Head of caudate nucleus (tissue), 42 donors: ENCODE results near the gene PHACTR3.
A peak's percentile ranks its signal among the peaks of the same experiment; 100 is the strongest.

Source experiments
- DNase-seq, 42 donors: peaks; one replicate each; pipeline versions ENCODE4 v3.0.0 to v3.0.0-alpha.2; 2020 to 2021; ENCODE audit warnings: mixed read lengths in 7 of 42
- intact Hi-C: fragments of 100-400 bp; cut with DNase I; formaldehyde crosslinking; loops from one replicate; pipeline ENCODE4 v1.15.0; 2022

Gene PHACTR3

GRCh38 chr20:59805786-59806577, 201.6 kb downstream of the PHACTR3 start:
- intact Hi-C loops = no loop called here
- DNase-seq = peak in 6 of 42 donors; percentile 1 to 41 (median 22)

GRCh38 chr20:59806578-59806975, 202.2 kb downstream of the PHACTR3 start:
- intact Hi-C loops = no loop called here
- peak in 6 of 42 donors; percentile 1 to 37 (median 14) for DNase-seq

- intact Hi-C loops = no loop called here
- peak in 4 of 42 donors; percentile 1 to 30 (median 19) for DNase-seq
Observed at GRCh38 chr20:59807909-59808728, 203.8 kb downstream of the PHACTR3 start.

- DNase-seq = peak in 7 of 42 donors; percentile 8 to 41 (median 19)
- intact Hi-C loops = no loop called here
Observed at GRCh38 chr20:59808729-59809381, 204.5 kb downstream of the PHACTR3 start.

- intact Hi-C loops = no loop called here
- peak in 2 of 42 donors; percentile 8 to 26 for DNase-seq
Observed at GRCh38 chr20:59809630-59810448, 205.5 kb downstream of the PHACTR3 start.

GRCh38 chr20:59810449-59811187, 206.3 kb downstream of the PHACTR3 start:
- intact Hi-C loops = no loop called here
- DNase-seq = peak in 36 of 42 donors; percentile 28 to 85 (median 62)

- intact Hi-C loops = no loop called here
- peak in 6 of 42 donors; percentile 7 to 33 (median 23) for DNase-seq
Observed at GRCh38 chr20:59811681-59812171, 207.4 kb downstream of the PHACTR3 start.

DNA sequence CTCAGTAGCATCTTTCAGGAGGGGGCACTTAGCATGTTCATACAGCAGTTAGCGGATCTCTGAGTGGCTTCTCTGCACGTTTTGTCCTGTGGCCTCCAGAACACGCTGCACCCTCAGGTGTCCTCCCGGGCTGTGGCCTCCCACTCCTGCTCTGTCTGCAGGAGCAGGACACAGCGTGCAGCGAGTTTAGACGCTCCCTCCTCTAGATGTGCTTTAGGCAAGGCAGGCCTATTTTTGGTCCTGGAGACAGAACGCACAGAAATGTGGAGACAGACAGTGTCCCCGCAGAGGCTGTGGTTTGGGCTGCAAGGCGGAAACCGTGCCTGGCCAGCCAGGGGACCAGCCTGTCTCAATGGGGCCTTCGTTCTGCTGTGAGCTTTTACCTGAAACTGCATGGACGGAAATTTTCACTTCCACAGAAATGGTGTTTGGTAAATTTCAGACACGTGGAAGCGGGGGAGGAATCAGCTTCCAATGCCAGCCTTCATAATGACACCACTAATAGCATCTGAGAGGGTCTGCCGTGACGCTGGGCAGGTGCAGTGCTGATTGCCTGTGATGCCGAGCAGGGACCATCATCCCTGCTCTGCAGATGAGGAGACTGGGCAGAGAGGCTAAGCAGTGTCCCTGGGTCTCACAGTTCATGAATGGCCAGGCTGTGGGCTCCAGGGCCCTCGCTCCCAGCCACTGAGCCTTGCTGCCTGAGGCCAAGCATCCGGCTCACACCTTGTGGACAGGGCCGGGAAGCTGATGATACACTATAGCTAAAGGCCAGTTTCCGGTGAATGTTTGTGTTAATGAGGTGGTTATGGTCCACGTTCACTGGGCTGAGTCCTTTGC, 208.2 kb downstream of the PHACTR3 start:
- intact Hi-C loops = no loop called here
- DNase-seq = peak in 7 of 42 donors; percentile 1 to 36 (median 22)

DNA sequence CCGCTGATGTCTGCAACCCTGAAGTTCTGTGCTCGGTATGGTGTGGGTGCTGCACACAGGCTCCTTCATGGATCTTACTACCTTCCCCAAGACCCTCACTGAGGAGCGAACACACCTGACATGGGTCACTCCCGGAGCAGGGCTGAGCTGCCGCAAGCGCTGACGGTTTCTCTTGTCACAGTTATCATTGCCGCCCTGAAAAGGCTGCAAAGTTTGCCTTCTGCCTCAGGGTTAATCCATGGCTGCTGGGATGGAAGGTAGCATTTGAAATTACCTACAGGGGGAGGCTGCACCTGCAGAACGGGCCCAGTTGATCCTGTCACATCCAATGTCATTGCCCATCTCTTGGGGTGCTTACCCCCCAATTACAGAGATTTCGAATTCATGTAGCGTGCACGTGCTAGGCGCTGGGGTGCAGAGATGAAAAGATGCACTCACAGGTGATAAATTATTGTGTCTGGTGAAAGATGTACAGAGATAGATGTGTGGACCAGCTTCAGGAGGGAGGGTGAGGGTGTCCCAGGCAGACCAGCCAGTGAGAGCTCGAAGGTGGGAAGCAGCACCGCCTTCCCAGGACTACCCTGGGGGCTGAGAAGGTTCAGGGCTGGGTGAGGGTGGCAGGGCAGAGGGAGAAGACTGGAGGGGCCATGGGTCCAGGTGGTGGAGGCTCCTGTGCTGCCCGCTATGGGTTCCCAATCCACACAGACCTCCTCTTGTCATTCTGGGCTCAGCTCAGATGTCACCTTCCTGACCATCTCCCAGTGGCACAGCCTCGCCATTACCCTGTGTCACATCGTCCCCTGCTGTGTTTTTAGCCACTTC, 209.0 kb downstream of the PHACTR3 start:
- DNase-seq = peak in 7 of 42 donors; percentile 0 to 27 (median 14)
- intact Hi-C loops = no loop called here

DNA sequence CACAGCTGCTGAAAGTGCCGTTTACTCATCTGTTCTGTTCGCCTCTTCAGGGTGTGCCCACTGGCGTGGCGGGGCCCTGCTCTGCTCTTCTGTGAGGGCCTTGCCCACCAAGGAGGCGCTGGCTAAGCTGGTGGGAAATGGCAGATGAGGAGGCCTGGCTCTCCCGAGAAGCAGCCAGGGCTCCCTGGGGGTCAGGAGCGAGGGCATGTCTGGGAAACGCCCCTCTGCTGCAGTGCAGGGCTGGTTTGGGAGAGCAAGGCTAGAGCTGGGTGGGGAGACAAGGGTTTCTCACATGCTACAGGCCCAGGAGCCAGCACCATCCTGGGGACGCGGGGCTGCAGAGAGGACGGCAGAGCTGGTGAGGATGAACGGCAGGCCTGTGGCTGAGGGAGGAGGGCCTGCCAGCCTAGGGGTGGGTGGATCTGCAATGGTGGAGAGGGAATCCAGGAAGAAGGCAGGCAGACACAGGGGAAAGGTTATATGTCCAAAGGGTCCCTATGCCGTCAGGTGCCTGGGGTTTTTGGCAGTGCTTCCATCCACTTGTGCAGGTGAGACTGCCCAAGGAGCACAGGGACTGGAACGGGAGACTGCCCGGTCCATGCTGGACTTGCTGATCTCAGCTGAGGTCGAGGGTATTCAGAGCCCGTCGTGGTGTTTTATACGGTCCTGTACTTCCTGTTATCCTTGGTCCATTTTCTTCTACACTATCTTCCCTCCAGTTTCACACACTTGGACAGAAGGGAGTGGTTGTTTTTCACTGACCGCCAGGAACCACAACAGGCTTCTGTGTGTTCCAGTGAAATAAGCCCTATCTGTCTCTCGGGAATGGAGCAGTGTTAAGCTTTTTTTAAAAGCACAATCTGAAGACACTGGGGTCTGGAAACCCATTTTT, 209.9 kb downstream of the PHACTR3 start:
- intact Hi-C loops = no loop called here
- peak in 6 of 42 donors; percentile 8 to 46 (median 28) for DNase-seq

- peak in 5 of 42 donors; percentile 1 to 29 (median 14) for DNase-seq
- intact Hi-C loops = no loop called here
Observed at GRCh38 chr20:59814840-59815340, 210.6 kb downstream of the PHACTR3 start.

GRCh38 chr20:59816146-59816738, 211.9 kb downstream of the PHACTR3 start:
- DNase-seq = peak in 4 of 42 donors; percentile 0 to 36 (median 14)
- intact Hi-C loops = no loop called here

DNA sequence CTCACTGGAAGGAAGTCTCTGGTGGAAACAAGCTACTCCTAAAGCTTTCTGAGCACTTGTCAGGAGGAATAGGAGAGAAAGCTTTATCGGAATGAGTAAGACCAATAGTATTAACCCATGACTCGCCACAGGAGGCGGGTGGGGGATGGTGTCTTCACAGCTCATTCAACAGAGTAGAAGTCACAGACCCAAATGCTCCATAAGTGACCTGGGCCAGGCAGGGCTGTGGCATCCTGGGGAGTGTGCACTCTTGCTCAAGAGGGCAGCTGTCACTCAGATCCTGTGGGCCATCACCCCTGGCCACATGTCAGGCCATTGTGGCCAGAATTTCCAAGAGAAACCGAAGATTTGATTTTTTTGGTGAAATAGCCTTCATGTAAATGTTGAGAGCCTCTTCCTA, 213.1 kb downstream of the PHACTR3 start:
- DNase-seq = peak in 3 of 42 donors; percentile 0 to 20 (median 16)

More for the DNA sequence above, 213.1 kb downstream of the PHACTR3 start:
- intact Hi-C loops = no loop called here
